H1 (cell line): ENCODE results near the gene DAPK1. TPM values are rescaled to one million over a fixed set of nuclear protein-coding genes. Genes with fewer than 3 reads are reported as not detected.

ENCODE experiments used
- CTCF ChIA-PET: fragments of 300-600 bp; sonication (Branson Sonifier 250); formaldehyde crosslinking; loops from one replicate; lab custom pipeline; 2021; ENCODE audit not compliant: partially characterized antibody; lab: Charles Lee
- POLR2A ChIA-PET: fragments of 300-600 bp; sonication (Branson Sonifier 250); formaldehyde crosslinking; loops from one replicate; lab custom pipeline; 2021; ENCODE audit warnings: inconsistent platforms; ENCODE audit not compliant: partially characterized antibody; lab: Charles Lee
- DNase-seq, 2 experiments: peaks; one replicate each; pipeline versions ENCODE4 v3.0.0 to v3.0.0-alpha.2; 2010 to 2022; ENCODE audit warnings: low spot score in 2 of 2, low read depth in 1 of 2, mixed read lengths in 1 of 2
- FAIRE-seq: peaks from 2 replicates; lab custom pipeline; 2011; peaks lifted over from hg19 to GRCh38; lab: Jason Lieb, UNC
- H2AFZ ChIP-seq: 2 replicates; pipeline ENCODE4 v1.8.1; 2012; ENCODE audit warnings: low read length, inconsistent platforms
- H2AK5ac ChIP-seq: 2 replicates; pipeline ENCODE4 v1.6.1; 2013; ENCODE audit warnings: low read depth, low read length
- H2BK120ac ChIP-seq: replicated peaks from 2 replicates; pipeline ENCODE3; 2013; ENCODE audit warnings: low read depth, low read length, inconsistent platforms
- H2BK12ac ChIP-seq: 2 replicates; pipeline ENCODE4 v1.6.1; 2013; ENCODE audit warnings: low read depth, low read length
- H2BK15ac ChIP-seq: 2 replicates; pipeline ENCODE4 v1.6.1; 2013; ENCODE audit warnings: low read length
- H2BK20ac ChIP-seq: 2 replicates; pipeline ENCODE4 v1.6.1; 2013; ENCODE audit warnings: low read length
- H2BK5ac ChIP-seq: 2 replicates; pipeline ENCODE4 v1.6.1; 2013; ENCODE audit warnings: low read depth, low read length
- H3K14ac ChIP-seq: 2 replicates; pipeline ENCODE4 v1.6.1; 2013; ENCODE audit warnings: inconsistent platforms; ENCODE audit not compliant: insufficient read length
- H3K18ac ChIP-seq: 2 replicates; pipeline ENCODE4 v1.6.1; 2013; ENCODE audit warnings: low read length; ENCODE audit errors: extremely low read depth
- H3K23ac ChIP-seq: 2 replicates; pipeline ENCODE4 v1.6.1; 2013; ENCODE audit warnings: inconsistent platforms; ENCODE audit not compliant: insufficient read length
- H3K23me2 ChIP-seq: 2 replicates; pipeline ENCODE4 v1.6.1; 2013; ENCODE audit warnings: low read depth, low read length
- H3K27ac ChIP-seq: 2 replicates; pipeline ENCODE4 v1.6.1; 2011; ENCODE audit warnings: low read depth, low read length, inconsistent platforms
- H3K27me3 ChIP-seq, 4 experiments: replicated peaks in 1 of 4; 1 replicate in 1 of 4; 2 replicates in 3 of 4; pipeline versions ENCODE4 v1.6.1 to v1.8.1; 2011 to 2013; ENCODE audit warnings: low read length in 3 of 4, mild to moderate bottlenecking in 3 of 4, inconsistent platforms in 2 of 4, mixed read lengths in 2 of 4, moderate library complexity in 1 of 4; ENCODE audit not compliant: control insufficient read depth in 3 of 4, insufficient read depth in 3 of 4; ENCODE audit errors: extremely low read depth in 1 of 4
- H3K36me3 ChIP-seq, 4 experiments: 2 replicates each; pipeline versions ENCODE4 v1.6.1 to v1.8.1; 2011 to 2013; ENCODE audit warnings: mild to moderate bottlenecking in 4 of 4, low read length in 3 of 4, moderate library complexity in 2 of 4, control low read depth in 1 of 4, inconsistent platforms in 1 of 4; ENCODE audit not compliant: insufficient read depth in 4 of 4, control insufficient read depth in 2 of 4
- H3K4ac ChIP-seq: replicated peaks from 2 replicates; pipeline ENCODE3; 2013; ENCODE audit warnings: low read length, low read depth, mixed read lengths, inconsistent platforms; ENCODE audit not compliant: insufficient read length
- H3K4me1 ChIP-seq, 4 experiments: replicated peaks in 1 of 4; 1 replicate in 1 of 4; 2 replicates in 3 of 4; pipeline versions ENCODE4 v1.6.1 to v1.8.1; 2011 to 2013; ENCODE audit warnings: low read length in 3 of 4, inconsistent platforms in 2 of 4, mixed read lengths in 1 of 4; ENCODE audit not compliant: insufficient read depth in 4 of 4, control insufficient read depth in 3 of 4
- H3K4me2 ChIP-seq, 2 experiments: 2 replicates each; pipeline versions ENCODE4 v1.6.1 to v1.8.1; 2011 to 2013; ENCODE audit warnings: low read depth in 2 of 2, low read length in 2 of 2, control low read depth in 1 of 2, inconsistent platforms in 1 of 2, mild to moderate bottlenecking in 1 of 2; ENCODE audit not compliant: insufficient read depth in 1 of 2
- H3K4me3 ChIP-seq, 4 experiments: fragments of 200-600, 300-600 bp in 1 of 4; sonication (generic), shearing (Covaris generic), sonication (Bioruptor Twin) in 1 of 4; 2 replicates each; pipeline versions ENCODE4 v1.5.1 to v1.8.1; 2011 to 2016; ENCODE audit warnings: low read length in 4 of 4, low read depth in 3 of 4, control low read depth in 2 of 4, inconsistent platforms in 2 of 4, mild to moderate bottlenecking in 2 of 4, mixed read lengths in 1 of 4, moderate library complexity in 1 of 4; ENCODE audit not compliant: insufficient read depth in 2 of 4; ENCODE audit errors: extremely low read depth in 1 of 4
- H3K56ac ChIP-seq: replicated peaks from 2 replicates; pipeline ENCODE3; 2013; ENCODE audit warnings: low read depth, mild to moderate bottlenecking, mixed read lengths, low read length, inconsistent platforms; ENCODE audit not compliant: insufficient read length
- H3K79me1 ChIP-seq: 2 replicates; pipeline ENCODE4 v1.6.1; 2013; ENCODE audit warnings: low read depth, low read length, control low read depth
- H3K79me2 ChIP-seq, 2 experiments: 2 replicates each; pipeline versions ENCODE4 v1.6.1 to v1.8.1; 2012 to 2013; ENCODE audit warnings: low read length in 2 of 2, mild to moderate bottlenecking in 2 of 2, inconsistent platforms in 1 of 2; ENCODE audit not compliant: insufficient read depth in 2 of 2, control insufficient read depth in 1 of 2
- H3K9ac ChIP-seq, 4 experiments: replicated peaks in 1 of 4; 1 replicate in 1 of 4; 2 replicates in 3 of 4; pipeline versions ENCODE4 v1.6.1 to v1.8.1; 2011 to 2013; ENCODE audit warnings: low read depth in 3 of 4, low read length in 3 of 4, control low read depth in 2 of 4, mild to moderate bottlenecking in 2 of 4, moderate library complexity in 2 of 4, inconsistent platforms in 1 of 4; ENCODE audit errors: extremely low read depth in 1 of 4
- H3K9me3 ChIP-seq, 2 experiments: 2 replicates each; pipeline versions ENCODE4 v1.6.1 to v1.8.1; 2012 to 2013; ENCODE audit warnings: mild to moderate bottlenecking in 2 of 2, moderate library complexity in 2 of 2, control low read depth in 1 of 2, inconsistent platforms in 1 of 2, low read depth in 1 of 2, low read length in 1 of 2, mixed read lengths in 1 of 2; ENCODE audit not compliant: insufficient read depth in 2 of 2
- H4K20me1 ChIP-seq, 2 experiments: replicated peaks in 1 of 2; 2 replicates each; pipeline versions ENCODE3 to v1.8.1; 2011 to 2013; ENCODE audit warnings: inconsistent platforms in 2 of 2, low read length in 2 of 2, mild to moderate bottlenecking in 1 of 2; ENCODE audit not compliant: insufficient read depth in 2 of 2, control insufficient read depth in 1 of 2
- H4K5ac ChIP-seq: 2 replicates; pipeline ENCODE4 v1.6.1; 2013; ENCODE audit warnings: low read length, low read depth, mixed read lengths, inconsistent platforms; ENCODE audit not compliant: insufficient read length
- H4K8ac ChIP-seq: 2 replicates; pipeline ENCODE4 v1.8.0; 2013; ENCODE audit warnings: mild to moderate bottlenecking, moderate library complexity, low read length, inconsistent platforms; ENCODE audit not compliant: insufficient read depth; ENCODE audit errors: extremely low read depth
- H4K91ac ChIP-seq: replicated peaks from 2 replicates; pipeline ENCODE3; 2013; ENCODE audit warnings: low read length, mixed read lengths, inconsistent platforms; ENCODE audit not compliant: insufficient read length
- ATF3 ChIP-seq: IDR thresholded peaks from 2 replicates; pipeline ENCODE4 v1.6.1; 2011; ENCODE audit warnings: low read depth, mild to moderate bottlenecking, low read length; ENCODE audit not compliant: insufficient read depth
- BRCA1 ChIP-seq: IDR thresholded peaks from 2 replicates; pipeline ENCODE4 v1.6.1; 2012; ENCODE audit warnings: low read depth, low read length, improper control_type of control experiment
- CBX8 ChIP-seq: fragments of 300-800, 300-1000 bp; sonication (generic); IDR thresholded peaks from 2 replicates; pipeline ENCODE4 v1.7.1; 2016; ENCODE audit warnings: low read depth, low read length, borderline replicate concordance
- EZH2 ChIP-seq: fragments of 200-600 bp; sonication (generic); IDR thresholded peaks from 2 replicates; pipeline ENCODE4 v1.7.1; 2012; ENCODE audit warnings: low read depth, mild to moderate bottlenecking, moderate library complexity, low read length, inconsistent platforms; ENCODE audit not compliant: severe bottlenecking
- KDM1A ChIP-seq: fragments of 200-600, 300-600 bp; sonication (generic); IDR thresholded peaks from 2 replicates; pipeline ENCODE4 v1.7.1; 2016; ENCODE audit warnings: mild to moderate bottlenecking, low read length, borderline replicate concordance
- KDM4A ChIP-seq: IDR thresholded peaks from one replicate; pipeline ENCODE4 v1.7.1; 2012; ENCODE audit warnings: low read depth, mild to moderate bottlenecking, moderate library complexity, low read length, inconsistent platforms; ENCODE audit not compliant: severe bottlenecking
- PHF8 ChIP-seq: fragments of 200-600 bp; sonication (generic); conservative IDR thresholded peaks from 2 replicates; pipeline ENCODE4 v1.7.1; 2012; ENCODE audit warnings: low read depth, mild to moderate bottlenecking, inconsistent platforms, low read length, moderate library complexity
- RAD21 ChIP-seq, 2 experiments: IDR thresholded peaks in 1 of 2; conservative IDR thresholded peaks in 1 of 2; 2 replicates each; pipeline ENCODE4 v1.6.1; 2011; ENCODE audit warnings: low read depth in 2 of 2, low read length in 2 of 2, improper control_type of control experiment in 1 of 2, inconsistent platforms in 1 of 2, mild to moderate bottlenecking in 1 of 2, moderate library complexity in 1 of 2
- SIX5 ChIP-seq: IDR thresholded peaks from 2 replicates; pipeline ENCODE4 v1.6.1; 2011; ENCODE audit warnings: mild to moderate bottlenecking, low read depth, low read length
- TAF7 ChIP-seq: optimal IDR thresholded peaks from 2 replicates; pipeline ENCODE3; 2011; ENCODE audit warnings: low read depth, mild to moderate bottlenecking, inconsistent platforms, low read length, moderate library complexity, borderline replicate concordance
- USF2 ChIP-seq: IDR thresholded peaks from 2 replicates; pipeline ENCODE4 v1.6.1; 2011; ENCODE audit warnings: low read length, improper control_type of control experiment
- WGBS, 2 experiments: shearing (Covaris generic) in 1 of 2; methylation state at CpG; one replicate each; pipeline versions ENCODE4 v1.1.6 to v1.1.7; 2013 to 2015; ENCODE audit warnings: low lambda C conversion rate in 2 of 2, mixed read lengths in 2 of 2, inconsistent platforms in 1 of 2, low coverage in 1 of 2, missing lambda C conversion rate in 1 of 2; ENCODE audit not compliant: insufficient replicate concordance in 2 of 2, insufficient coverage in 1 of 2, insufficient read length in 1 of 2; ENCODE audit errors: extremely low coverage in 1 of 2, missing lambda C conversion rate in 1 of 2; 5-methylcytosine and 5-hydroxymethylcytosine counted together
- polyA plus RNA-seq, 7 experiments: library from polyadenylated mRNA; depleted of rRNA in 3 of 7; stranded (reverse) in 5 of 7; unstranded in 2 of 7; fragments of >200 nt in 5 of 7; fragments of 200-250 nt in 2 of 7; gene quantifications; 1 replicate in 5 of 7; 2 replicates in 1 of 7; 4 replicates in 1 of 7; pipeline versions ENCODE4 v1.2.1 to v1.2.3, GENCODE V29; 2011 to 2013; ENCODE audit warnings: missing spikeins in 2 of 7, mixed read lengths in 2 of 7
- total RNA-seq: library from RNA; stranded (reverse); fragmentation: NEBNext Ultra II Directional; extraction: Animal tissue kit (Norgen Biotek cat#: 25700); gene quantifications from 2 replicates; pipeline ENCODE4 v1.2.1, GENCODE V29; 2021

Gene DAPK1
- total and polyA plus RNA-seq, 2 of the 8 experiments (the other 6 are each of a cell fraction or from before 2014, with no cell fraction given): 62.4 to 131 TPM

- no peak overlapping the region for H4K91ac ChIP-seq
- ChIA-PET POLR2A (no interaction called here), CTCF (interaction anchor here (1.4 to 1.6 kb wide), 5 partner anchors 19 to 241 kb away, joined by 3 to 5 read pairs (median 4); no protein-coding TSS in a partner anchor)
- H2BK12ac ChIP-seq: no peak overlapping the region
- H3K23ac ChIP-seq: no peak overlapping the region
- no peak overlapping the region for H3K9ac ChIP-seq
- H2AK5ac ChIP-seq: no peak overlapping the region
- H3K27me3 ChIP-seq: no peaks in the 10 kb centered on the region
- FAIRE-seq (no peak), DNase-seq (no peak)
- no peaks in the 10 kb centered on the region for H4K20me1 ChIP-seq
- no peak overlapping the region for H3K56ac ChIP-seq
- H3K79me1 ChIP-seq: peaks cover 2% of the 10 kb centered on the region; the same call in 1 of the 2 replicates
- no peaks in the 10 kb centered on the region for H3K79me2 ChIP-seq
- H3K4me2 ChIP-seq: no peak overlapping the region
- peaks cover 9 to 74% (median 44%) of the 10 kb centered on the region in 4 experiments; a peak in 7 of 8 replicates for H3K36me3 ChIP-seq
- no peaks in the 10 kb centered on the region for H3K9me3 ChIP-seq
- no peak overlapping the region for H2BK5ac ChIP-seq
- no peak overlapping the region for H3K4ac ChIP-seq
- no peak overlapping the region for H2BK20ac ChIP-seq
- no peak overlapping the region for H3K4me3 ChIP-seq
- WGBS, 2 experiments: 93% methylated on average over 8 of the region's 9 CpGs; no CpG with 5 or more reads in 1 of the 2 experiments
- H3K23me2 ChIP-seq: no peaks in the 10 kb centered on the region; the same call in 1 of the 2 replicates
- no peak overlapping the region for H4K8ac ChIP-seq
- H3K14ac ChIP-seq: no peak overlapping the region
- no peak overlapping the region for H2BK15ac ChIP-seq
- H3K4me1 ChIP-seq: peaks cover 0 to 9% (median 3%) of the 10 kb centered on the region in 4 experiments; a peak in 3 of 7 replicates
- H3K18ac ChIP-seq: no peak overlapping the region
- no peak overlapping the region for H3K27ac ChIP-seq
- no peak overlapping the region for H2BK120ac ChIP-seq
- H2AFZ ChIP-seq: no peak overlapping the region
- no peak overlapping the region for H4K5ac ChIP-seq
- TF ChIP-seq PHF8 (no peak), SIX5 (no peak), USF2 (no peak), EZH2 (no peak), ATF3 (no peak), CBX8 (no peak), KDM1A (no peak), BRCA1 (no peak), TAF7 (no peak), RAD21 (IDR thresholded peaks at IDR 0.05 in 1 of 2, conservative IDR thresholded peaks at IDR 0.05 in 1 of 2; ENCODE audit: low read depth in 2 of 2, low read length in 2 of 2) (no peak), KDM4A (no peak)
Observed at GRCh38 chr9:87643107-87643650, 145.5 kb downstream of the DAPK1 start.
